Ammon's horn (tissue), 1 donor: ENCODE measurements around the gene COL4A2.
A peak's percentile ranks its signal among the peaks of the same experiment; 100 is the strongest.
"Not testable (repeated sequence)": the region's sequence is repeated elsewhere in the genome, so short reads cannot be mapped to it uniquely, and the experiment has no call there.

Experiments used
- DNase-seq: peaks from one replicate; pipeline ENCODE4 v3.0.0-alpha.2; 2016; ENCODE audit warnings: low spot score

The COL4A2 gene

GRCh38 chr13:110382830-110383229 is 75.7 kb downstream of the COL4A2 start:
- no peak for DNase-seq

DNA sequence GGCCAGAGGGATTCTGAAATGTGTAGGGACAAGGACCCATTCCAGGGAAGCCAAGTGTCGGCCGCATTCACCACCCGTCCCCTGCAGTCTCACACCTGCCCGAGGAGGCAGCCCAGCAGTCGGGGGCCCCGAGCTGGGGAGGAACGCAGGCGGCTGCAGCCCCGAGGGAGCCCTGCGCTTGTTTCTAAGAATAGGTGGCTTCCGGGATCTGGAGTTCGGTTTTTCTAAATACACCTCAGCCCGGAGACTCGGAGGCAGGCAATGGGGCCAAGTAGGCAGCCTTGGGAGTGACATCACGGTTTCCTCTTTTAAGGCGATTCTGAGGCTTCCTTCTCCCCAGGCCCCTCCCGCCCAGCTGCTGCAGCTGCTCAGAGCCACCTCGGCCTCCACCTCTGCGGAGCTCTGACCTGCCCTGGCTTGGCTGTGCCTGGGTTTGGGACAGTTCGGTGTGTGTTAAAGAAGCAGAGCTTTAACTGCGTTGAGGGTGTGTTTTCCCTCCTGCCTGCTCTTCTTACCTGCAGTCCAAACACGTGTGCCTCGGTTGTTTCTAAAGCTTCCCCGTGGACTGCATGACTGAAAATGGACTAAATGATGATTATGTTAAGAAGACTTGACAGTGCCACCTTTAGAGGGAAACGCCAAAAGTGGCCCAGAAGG is 80.5 kb downstream of the COL4A2 start:
- no peak for DNase-seq

- DNase-seq, result no peak
Measured at GRCh38 chr13:110388108-110388943, 81.2 kb downstream of the COL4A2 start.

- no peak for DNase-seq
Measured at GRCh38 chr13:110390567-110390966, 83.5 kb downstream of the COL4A2 start.

DNA sequence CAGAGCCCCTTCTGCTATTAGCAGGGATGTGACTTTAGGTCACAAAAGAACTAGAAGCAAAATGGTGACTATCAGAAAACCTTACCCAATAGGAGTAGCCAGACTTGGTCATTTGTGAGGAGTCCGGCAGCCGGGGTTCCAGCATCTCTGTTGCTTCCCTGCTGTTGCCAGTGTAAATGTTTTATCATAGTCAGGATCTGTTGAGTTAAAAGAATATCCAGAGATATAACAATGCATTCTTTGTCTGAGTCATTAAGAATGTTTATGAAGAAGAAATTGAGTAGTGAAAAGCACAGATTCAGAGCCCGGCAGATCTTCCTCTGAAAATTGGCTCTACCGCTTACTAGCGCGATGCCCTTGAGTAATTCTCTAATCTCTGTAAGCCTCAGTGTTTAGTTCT is 84.2 kb downstream of the COL4A2 start:
- DNase-seq, result no peak

DNA sequence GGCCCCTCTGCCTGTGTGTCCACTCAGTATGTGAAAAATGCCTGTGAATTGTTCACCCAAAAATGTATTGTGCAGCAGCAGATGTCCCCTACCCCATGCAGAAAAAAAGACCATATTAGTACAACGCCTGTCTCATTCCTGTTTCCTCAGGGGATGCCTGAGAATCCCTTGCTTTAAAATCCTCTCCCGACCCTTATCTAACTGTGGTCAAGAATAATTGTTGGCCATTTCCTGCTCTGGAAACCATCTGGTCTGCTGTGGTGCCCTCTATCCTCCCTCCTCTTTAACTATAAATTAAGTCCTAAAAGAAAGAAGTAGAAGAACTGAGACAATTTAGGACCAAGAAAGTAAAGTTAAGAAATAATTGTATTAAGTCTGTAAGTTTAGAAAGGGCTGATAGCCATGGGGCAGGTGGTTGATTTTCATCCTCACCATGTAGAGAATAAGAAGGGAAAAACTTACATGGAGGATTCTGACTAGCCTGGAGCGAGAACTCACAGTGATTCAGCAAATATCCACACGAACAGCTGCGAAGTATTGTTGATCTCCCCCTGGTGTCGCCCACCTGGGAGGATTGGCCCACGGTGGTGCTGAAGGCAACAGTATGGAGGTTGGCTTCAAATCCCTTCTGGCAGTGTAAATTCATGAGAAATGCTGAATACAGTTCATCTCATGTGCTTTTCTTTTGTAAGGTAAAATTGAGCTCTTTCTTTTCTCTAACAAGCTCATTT is 85.6 kb downstream of the COL4A2 start:
- no peak for DNase-seq

DNA sequence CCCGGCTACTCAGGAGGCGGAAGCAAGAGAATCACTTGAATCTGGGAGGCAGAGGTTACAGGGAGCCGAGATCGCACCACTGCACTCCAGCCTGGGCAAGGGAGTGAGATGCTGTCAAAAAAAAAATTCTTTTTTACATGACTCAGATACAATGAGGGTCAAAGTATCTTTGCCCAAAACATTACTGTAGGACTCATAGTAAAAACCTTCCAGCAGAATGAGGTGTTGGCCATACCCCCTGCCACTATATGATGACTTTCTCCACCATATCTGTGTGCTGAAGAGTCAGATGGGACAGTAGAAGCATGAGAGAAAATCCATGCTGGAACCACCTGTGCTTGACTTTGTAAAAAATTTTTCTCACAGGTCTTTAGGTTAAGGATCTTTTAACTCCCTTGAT is 86.7 kb downstream of the COL4A2 start:
- DNase-seq, result no peak

- no peak for DNase-seq
Measured at GRCh38 chr13:110394371-110394841, 87.3 kb downstream of the COL4A2 start.

DNA sequence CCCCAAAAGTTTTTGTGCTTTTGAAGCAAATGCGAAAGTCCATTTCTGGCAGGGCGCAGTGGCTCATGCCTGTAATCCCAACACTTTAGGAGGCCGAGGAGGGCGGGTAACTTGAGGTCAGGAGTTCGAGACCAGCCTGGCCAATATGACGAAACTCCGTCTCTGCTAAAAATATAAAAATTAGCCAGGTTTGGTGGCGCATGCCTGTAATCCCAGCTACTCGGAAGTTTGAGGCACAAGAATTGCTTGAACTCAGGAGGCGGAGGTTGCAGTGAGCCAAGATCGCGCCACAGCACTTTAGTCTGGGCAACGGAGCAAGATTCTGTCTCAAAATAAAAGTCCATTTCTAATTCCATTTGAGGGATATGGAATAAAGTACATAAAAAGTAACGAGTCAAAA is 88.5 kb downstream of the COL4A2 start:
- DNase-seq, result not testable (repeated sequence)

- no peak for DNase-seq
Measured at GRCh38 chr13:110396476-110396875, 89.4 kb downstream of the COL4A2 start.

DNA sequence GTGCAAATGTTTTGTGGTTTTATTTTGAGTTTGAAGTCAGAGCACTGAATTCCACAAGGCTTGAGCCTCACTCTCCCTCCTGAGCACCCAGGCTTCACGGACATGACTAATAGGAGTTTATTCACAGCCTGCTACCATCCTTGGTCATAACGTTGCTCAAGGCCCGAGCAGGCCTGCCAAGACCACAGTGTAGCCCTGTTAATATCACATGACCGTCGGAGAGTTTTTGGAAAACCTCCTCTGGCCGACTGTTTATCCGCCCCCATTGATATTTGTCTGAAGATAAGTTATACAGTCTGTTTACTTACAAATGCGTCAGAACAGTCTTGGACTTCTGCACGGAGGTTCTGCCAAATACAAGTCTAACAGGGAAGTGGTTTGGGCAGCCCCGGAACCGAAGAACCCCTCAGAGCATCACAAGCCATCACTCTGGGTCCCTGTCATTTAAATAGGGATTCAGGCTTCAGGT is 89.9 kb downstream of the COL4A2 start:
- DNase-seq, result no peak

GRCh38 chr13:110397436-110398115 is 90.5 kb downstream of the COL4A2 start:
- DNase-seq, result peak; percentile 90

DNA sequence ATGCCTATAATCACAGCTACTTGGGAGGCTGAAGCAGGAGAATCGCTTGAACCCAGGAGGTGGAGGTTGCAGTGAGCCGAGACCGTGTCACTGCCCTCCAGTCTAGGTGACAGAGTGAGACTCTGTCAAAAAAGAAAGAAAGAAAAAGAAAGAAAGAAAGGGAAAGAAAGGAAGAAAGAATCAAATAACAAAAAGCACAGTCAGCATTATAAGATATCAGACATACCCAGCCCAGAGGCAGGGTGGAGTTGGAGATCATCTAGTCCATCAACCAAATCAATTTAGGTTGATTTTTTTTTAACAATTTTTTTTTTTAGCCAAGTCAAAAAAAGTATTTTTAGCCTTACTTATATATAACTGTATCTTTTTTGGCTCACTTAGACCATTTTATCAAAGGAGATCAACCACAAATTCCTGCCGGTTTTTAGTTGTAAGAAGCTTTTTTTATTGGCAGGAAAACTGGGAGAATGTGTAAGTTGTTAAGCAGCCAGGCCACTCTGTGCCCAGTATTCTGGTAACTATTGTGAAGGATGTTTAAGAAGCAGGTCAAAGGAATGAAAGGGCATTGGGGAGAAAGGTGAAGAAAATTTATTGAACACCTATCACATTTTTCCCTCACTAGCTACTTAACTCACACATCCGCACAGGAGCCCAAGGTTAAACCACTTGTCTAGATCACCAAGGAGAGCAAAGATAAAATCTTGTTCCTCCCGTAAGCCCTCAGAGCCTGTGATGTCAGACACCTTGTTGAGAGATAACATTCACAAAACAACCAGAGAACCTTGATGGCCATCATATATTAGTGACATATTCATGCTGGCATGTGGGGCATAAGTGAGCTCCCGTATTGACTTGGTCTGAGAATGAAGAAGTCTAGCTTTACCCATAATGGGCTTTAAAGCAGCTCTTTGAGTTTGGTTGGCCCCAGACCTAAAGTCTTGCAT is 91.8 kb downstream of the COL4A2 start:
- DNase-seq, result no peak

DNA sequence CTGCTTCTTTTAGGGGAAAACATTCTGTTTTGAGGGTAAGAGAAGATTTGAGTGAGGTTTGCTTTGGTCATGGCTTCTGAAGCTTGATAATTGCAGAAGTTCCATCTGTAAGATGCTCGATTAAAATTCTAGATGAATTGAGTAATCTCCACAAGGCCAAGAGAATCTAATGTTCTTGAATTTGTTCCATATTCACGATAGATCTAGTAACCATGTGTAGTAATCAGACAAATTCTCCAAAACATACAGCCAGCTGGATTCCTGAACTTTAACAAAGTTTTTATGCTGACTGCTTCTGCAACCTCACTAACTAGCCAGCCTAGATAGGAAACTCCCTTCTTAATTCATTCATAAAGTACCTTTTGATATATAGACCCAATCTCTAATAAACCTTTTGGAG is 92.7 kb downstream of the COL4A2 start:
- DNase-seq, result no peak

DNA sequence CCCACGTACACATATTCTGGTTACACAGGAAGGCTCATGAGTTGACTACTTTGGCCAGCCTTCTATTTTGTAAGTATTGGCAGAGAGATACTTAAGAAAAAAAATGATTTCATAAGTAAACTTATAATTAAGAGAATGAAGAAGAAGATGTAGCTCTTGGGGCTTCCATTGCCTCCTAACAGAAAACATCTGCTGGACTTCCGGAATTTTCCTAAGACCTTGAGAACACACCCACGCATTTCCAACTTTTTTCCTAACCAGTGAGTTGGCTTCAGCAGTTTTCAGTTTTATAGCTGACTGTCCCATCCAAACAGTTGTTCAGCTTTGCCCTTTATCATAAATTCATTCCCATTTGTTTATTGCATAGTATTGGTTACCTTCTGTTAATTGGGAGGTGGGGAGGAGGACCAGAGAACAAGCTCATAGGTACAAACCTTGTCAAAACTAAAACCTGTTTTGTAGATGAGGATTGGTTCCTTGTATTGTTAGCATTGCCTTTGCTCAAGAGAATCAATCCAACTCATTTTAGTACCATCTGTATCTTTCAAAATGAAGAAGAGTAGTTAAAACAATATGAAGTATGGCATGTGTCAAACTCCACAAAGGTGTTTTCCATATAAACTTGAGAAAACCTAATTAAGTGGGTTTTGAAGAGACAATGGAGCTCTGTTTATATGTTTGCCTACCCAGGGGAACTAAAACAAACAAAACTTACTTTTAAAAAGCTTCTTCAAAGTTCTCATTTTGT is 93.9 kb downstream of the COL4A2 start:
- DNase-seq, result no peak

- DNase-seq, result no peak
Measured at GRCh38 chr13:110402299-110403069, 95.4 kb downstream of the COL4A2 start.

- no peak for DNase-seq
Measured at GRCh38 chr13:110403315-110403714, 96.2 kb downstream of the COL4A2 start.

DNA sequence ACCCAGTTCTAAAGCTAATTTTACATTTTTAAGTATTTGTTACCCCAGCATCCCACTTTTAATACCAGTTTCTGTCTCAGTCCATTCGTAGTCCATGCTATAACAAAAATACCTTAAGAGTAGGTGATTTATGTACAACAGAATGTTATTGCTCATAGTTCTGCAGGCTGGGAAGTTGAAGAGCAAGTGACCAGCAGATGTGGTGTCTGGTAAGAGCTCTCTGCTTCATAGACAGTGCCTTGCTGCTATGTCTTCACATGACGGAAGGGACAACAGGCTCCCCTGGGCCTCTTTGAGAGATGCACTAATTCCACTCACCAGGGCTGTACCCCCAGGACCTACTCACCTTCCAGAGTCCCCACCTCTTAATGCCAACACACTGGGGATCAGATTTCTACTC is 96.6 kb downstream of the COL4A2 start:
- DNase-seq, result no peak

DNA sequence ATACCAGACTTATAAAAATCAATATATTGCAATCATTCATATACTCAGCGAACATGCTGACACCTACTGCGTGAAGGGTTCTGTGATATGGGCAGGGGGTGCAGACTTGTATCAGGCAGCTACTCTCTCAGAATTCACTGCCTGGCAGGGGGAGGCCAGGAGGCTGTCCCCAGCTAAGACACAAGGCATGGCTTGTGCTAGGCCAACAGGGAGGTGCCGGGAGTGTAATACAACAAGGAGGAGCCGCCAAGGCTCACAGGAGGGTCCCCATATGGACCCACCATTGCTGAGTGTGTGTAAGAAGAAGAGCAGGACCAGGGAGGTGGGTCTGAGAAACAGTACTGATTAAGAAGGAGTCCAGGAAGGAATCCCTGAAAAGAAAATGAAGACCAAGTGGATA is 97.2 kb downstream of the COL4A2 start:
- no peak for DNase-seq
